ENCODE data around the gene DGKA. TPM values are rescaled to one million over a fixed set of nuclear protein-coding genes. Genes with fewer than 3 reads are reported as not detected.
A peak's percentile ranks its signal among the peaks of the same experiment; 100 is the strongest.
"Not testable (repeated sequence)": the region's sequence is repeated elsewhere in the genome, so short reads cannot be mapped to it uniquely, and the experiment has no call there.

DGKA gene
- total and polyA plus RNA-seq, 2 of the 13 experiments (the other 11 are each of a cell fraction or from before 2014, with no cell fraction given): 2.4 to 5.4 TPM

DNA sequence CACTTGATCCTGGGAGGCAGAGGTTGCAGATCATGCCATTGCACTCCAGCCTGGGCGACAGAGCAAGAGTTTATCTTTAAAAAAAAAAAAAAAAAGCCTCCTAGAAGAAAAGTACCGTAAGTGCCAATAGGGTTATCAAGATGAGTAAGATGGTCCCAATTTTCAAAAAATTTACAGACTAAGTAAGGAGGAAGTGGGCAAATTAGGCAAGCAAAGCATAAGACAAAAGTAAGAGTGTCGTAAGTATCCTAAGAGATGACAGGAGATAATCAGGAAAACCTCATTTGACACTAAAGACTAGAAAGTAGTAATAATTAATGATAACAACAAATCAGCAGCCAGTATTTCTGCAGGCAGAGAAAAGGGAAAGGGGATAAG is 15.5 kb upstream of the DGKA start:
- intact Hi-C loops (cut with micrococcal nuclease; ENCODE audit: unreplicated experiment): no loop called here
- Histone ChIP-seq H3K27me3 (ENCODE audit: control insufficient read depth in 1 of 2, insufficient read depth in 2 of 2, low read length in 2 of 2) (no peaks in the 10 kb centered on the region), H3K4me2 (ENCODE audit: low read depth, low read length) (no peak overlapping the region), H3K4me1 (ENCODE audit: insufficient read depth, low read length) (peaks cover 38% of the 10 kb centered on the region), H3K36me3 (replicated peaks in 1 of 2; ENCODE audit: control insufficient read depth in 1 of 2, insufficient read depth in 2 of 2, low read length in 2 of 2) (peaks cover 0 to 36% of the 10 kb centered on the region in 2 experiments; a peak in 4 of 5 replicates), H3K4me3 (replicated peaks in 1 of 3; ENCODE audit: insufficient read depth in 1 of 3, low read depth in 2 of 3, low read length in 3 of 3) (no peak overlapping the region), H4K20me1 (ENCODE audit: insufficient read depth, low read length) (peaks cover 4% of the 10 kb centered on the region; the same call in 1 of the 2 replicates), H3K9ac (ENCODE audit: insufficient read depth, low read depth, low read length) (no peak overlapping the region), H3K79me2 (ENCODE audit: insufficient read depth, low read length) (peaks cover 60% of the 10 kb centered on the region), H2AFZ (ENCODE audit: low read length) (no peak overlapping the region), H3K27ac (ENCODE audit: extremely low read length, insufficient read depth, low read length) (no peak overlapping the region), H3K9me3 (ENCODE audit: low read length) (no peaks in the 10 kb centered on the region)
- ATAC-seq (no peak), DNase-seq (ENCODE audit: low spot score) (no peak), FAIRE-seq (no peak)
- no TSS peak for BruUV-seq (replicated peaks)
- TF ChIP-seq ZNF766 (CRISPR knock-in tag; IDR thresholded peaks at IDR 0.05; ENCODE audit: borderline replicate concordance) (no peak), REPIN1 (CRISPR knock-in tag; IDR thresholded peaks at IDR 0.05; ENCODE audit: borderline replicate concordance, low read depth) (no peak), SP140L (CRISPR knock-in tag; IDR thresholded peaks at IDR 0.05; ENCODE audit: borderline replicate concordance) (no peak), ZNF263 (CRISPR knock-in tag; IDR thresholded peaks at IDR 0.05) (no peak), HNRNPK (IDR thresholded peaks at IDR 0.05; ENCODE audit: low read depth, low read length, poor library complexity, severe bottlenecking) (no peak), ZNF546 (CRISPR knock-in tag; conservative IDR thresholded peaks at IDR 0.05) (no peak), ZNF30 (CRISPR knock-in tag; IDR thresholded peaks at IDR 0.05) (no peak)
- in situ Hi-C loops (cut with HindIII; ENCODE audit: extremely low pct_ligation_motif_present, low pct_unique_long_range_greater_than_20kb): no loop called here
- ChIA-PET CTCF (ENCODE audit: low intra/inter-chr PET ratio, low total read pairs) (no interaction called here), POLR2A (interaction anchor here (0.9 kb wide), 1 partner anchor 85 kb away, joined by 3 read pairs; no protein-coding TSS in a partner anchor)
- 63% methylated on average over 3 of the region's 3 CpGs for WGBS (ENCODE audit: low lambda C conversion rate)

- intact Hi-C loops (cut with micrococcal nuclease; ENCODE audit: unreplicated experiment): not testable (repeated sequence)
- peaks cover 77% of the 10 kb centered on the region for H3K79me2 ChIP-seq (ENCODE audit: insufficient read depth, low read length)
- H3K4me1 ChIP-seq (ENCODE audit: insufficient read depth, low read length): peaks cover 48% of the 10 kb centered on the region
These were observed 11.9 kb upstream of the DGKA start for GRCh38 chr12:55919032-55919431.

More at GRCh38 chr12:55919032-55919431, 11.9 kb upstream of the DGKA start:
- CTCF ChIA-PET (ENCODE audit: low intra/inter-chr PET ratio, low total read pairs); FAIRE-seq; in situ Hi-C loops (cut with HindIII; ENCODE audit: extremely low pct_ligation_motif_present, low pct_unique_long_range_greater_than_20kb); H3K27me3 ChIP-seq (ENCODE audit: control insufficient read depth in 1 of 2, insufficient read depth in 2 of 2, low read length in 2 of 2); BruUV-seq (replicated peaks); H3K9me3 ChIP-seq (ENCODE audit: low read length); H3K4me3 ChIP-seq (replicated peaks in 1 of 3; ENCODE audit: insufficient read depth in 1 of 3, low read depth in 2 of 3, low read length in 3 of 3); H2AFZ ChIP-seq (ENCODE audit: low read length); H3K9ac ChIP-seq (ENCODE audit: insufficient read depth, low read depth, low read length); H3K27ac ChIP-seq (ENCODE audit: extremely low read length, insufficient read depth, low read length); H3K4me2 ChIP-seq (ENCODE audit: low read depth, low read length): not testable (repeated sequence)
- Histone ChIP-seq H4K20me1 (ENCODE audit: insufficient read depth, low read length) (peaks cover 10% of the 10 kb centered on the region; the same call in 1 of the 2 replicates), H3K36me3 (replicated peaks in 1 of 2; ENCODE audit: control insufficient read depth in 1 of 2, insufficient read depth in 2 of 2, low read length in 2 of 2) (peaks cover 0 to 29% of the 10 kb centered on the region in 2 experiments; a peak in 4 of 5 replicates)
- peak; percentile 40 for DNase-seq (ENCODE audit: low spot score)
- POLR2A ChIA-PET: interaction anchor here (0.6 to 0.8 kb wide), 2 partner anchors 9 to 89 kb away, joined by 3 to 4 read pairs; partner anchors contain the start of genes DNAJC14 and PYM1
- TF ChIP-seq FOSL2 (CRISPR knock-in tag; IDR thresholded peaks at IDR 0.05) (peak; percentile 63), ZNF770 (CRISPR knock-in tag; IDR thresholded peaks at IDR 0.05) (peak; percentile 68)
- ATAC-seq: peak; percentile 64; the same call in 2 of the 3 replicates
- 86% methylated on average over 3 of the region's 3 CpGs for WGBS (ENCODE audit: low lambda C conversion rate)
